Activated CD4-positive, alpha-beta memory T cell treated with anti-CD3 and anti-CD28 coated beads, Interleukin-2, amount 10 ng/mL, durations not matched to agents 7 days and 5 days (primary cell): ENCODE measurements around the gene DEPP1. TPM values are rescaled to one million over a fixed set of nuclear protein-coding genes. Genes with fewer than 3 reads are reported as not detected.
"Not testable (repeated sequence)": the region's sequence is repeated elsewhere in the genome, so short reads cannot be mapped to it uniquely, and the experiment has no call there.

Source experiments
- CTCF ChIA-PET: fragments of 350-600 bp; sonication (Branson Sonifier 250); formaldehyde crosslinking; loops from one replicate; lab custom pipeline; 2021; ENCODE audit warnings: antibody characterized with exemption, inconsistent platforms; lab: Charles Lee
- POLR2A ChIA-PET: fragments of 350-600 bp; sonication (Branson Sonifier 250); formaldehyde crosslinking; loops from one replicate; lab custom pipeline; 2021; ENCODE audit warnings: antibody characterized with exemption; lab: Charles Lee
- DNase-seq: peaks from one replicate; pipeline ENCODE4 v3.0.0-alpha.2; 2020
- H3K27ac Mint-ChIP-seq: one replicate; pipeline ENCODE4 v1.8.0; 2021; ENCODE audit warnings: mild to moderate bottlenecking, mixed read lengths
- H3K27me3 Mint-ChIP-seq: one replicate; pipeline ENCODE4 v1.8.0; 2021; ENCODE audit warnings: mixed read lengths
- H3K36me3 Mint-ChIP-seq: one replicate; pipeline ENCODE4 v1.8.0; 2021; ENCODE audit warnings: low read depth, mixed read lengths
- H3K4me1 Mint-ChIP-seq: one replicate; pipeline ENCODE4 v1.8.0; 2021; ENCODE audit warnings: mixed read lengths
- H3K4me3 Mint-ChIP-seq: one replicate; pipeline ENCODE4 v1.8.0; 2021; ENCODE audit warnings: mild to moderate bottlenecking, mixed read lengths
- H3K9me3 Mint-ChIP-seq: one replicate; pipeline ENCODE4 v1.8.0; 2021; ENCODE audit warnings: mixed read lengths
- total RNA-seq, 2 experiments: library from RNA; stranded (reverse); gene quantifications; one replicate each; pipeline ENCODE4 v1.2.3, GENCODE V29; 2021

Gene DEPP1, protein sequence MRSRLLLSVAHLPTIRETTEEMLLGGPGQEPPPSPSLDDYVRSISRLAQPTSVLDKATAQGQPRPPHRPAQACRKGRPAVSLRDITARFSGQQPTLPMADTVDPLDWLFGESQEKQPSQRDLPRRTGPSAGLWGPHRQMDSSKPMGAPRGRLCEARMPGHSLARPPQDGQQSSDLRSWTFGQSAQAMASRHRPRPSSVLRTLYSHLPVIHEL
- total RNA-seq, result 1 to 10 TPM; 1.2 to 1.9 TPM

DNA sequence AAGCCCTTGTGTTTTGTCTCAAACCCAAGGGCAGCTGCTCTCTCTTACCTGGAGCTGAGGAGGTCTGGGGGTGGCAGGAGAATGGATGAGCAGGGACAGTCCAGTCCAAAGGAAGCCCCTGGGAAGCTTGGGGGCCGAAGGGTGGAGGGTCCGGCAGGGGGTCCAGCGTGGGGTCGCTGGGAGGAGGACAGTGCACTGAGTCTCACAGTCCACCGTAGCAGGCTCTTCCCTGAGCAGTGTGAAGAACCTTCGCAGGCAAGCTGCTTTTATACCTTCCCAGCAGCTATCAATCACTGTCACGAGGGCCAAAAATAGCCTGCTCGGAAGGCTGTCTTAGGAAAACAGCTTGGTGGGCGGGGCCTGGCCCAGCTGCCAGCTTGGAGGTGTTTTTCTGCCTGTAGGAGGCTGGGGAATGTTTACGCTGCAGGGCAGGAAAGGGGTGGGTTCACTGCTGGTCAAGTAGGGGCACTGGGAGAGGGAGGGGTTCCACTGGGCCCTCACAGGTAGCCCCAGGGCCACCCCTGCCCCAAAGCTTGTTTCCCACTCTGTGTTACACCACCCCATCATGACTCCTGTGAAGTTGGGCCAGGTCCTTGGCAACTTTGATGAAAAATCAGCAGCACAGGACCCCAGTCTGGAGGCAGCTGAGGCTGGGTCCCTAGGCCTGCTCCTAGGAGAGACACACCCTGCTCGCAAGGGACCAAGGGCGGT lies at the start of gene DEPP1:
Gene DEPP1 (minus strand): TSS at position 240 of the 711 bp plus-strand sequence. CDS start 779 bp downstream, outside the sequence.
- H3K9me3 Mint-ChIP-seq, result no peaks in the 10 kb centered on the region
- ChIA-PET POLR2A (interaction anchor here (1.4 to 1.6 kb wide), 2 partner anchors 16 to 23 kb away, joined by 3 to 5 read pairs; no protein-coding TSS in a partner anchor), CTCF (interaction anchor here (1.3 kb wide), 1 partner anchor 47 kb away, joined by 3 read pairs; no protein-coding TSS in a partner anchor)
- H3K4me3 Mint-ChIP-seq, result peak within 1 kb of the TSS; percentile 5
- no peak within 1 kb of the TSS for H3K27ac Mint-ChIP-seq
- DNase-seq, result peak; percentile 35
- H3K27me3 Mint-ChIP-seq, result no peaks in the 10 kb centered on the region
- H3K36me3 Mint-ChIP-seq, result no peaks in the 10 kb centered on the region
- H3K4me1 Mint-ChIP-seq, result peaks cover 24% of the 10 kb centered on the region

DNA sequence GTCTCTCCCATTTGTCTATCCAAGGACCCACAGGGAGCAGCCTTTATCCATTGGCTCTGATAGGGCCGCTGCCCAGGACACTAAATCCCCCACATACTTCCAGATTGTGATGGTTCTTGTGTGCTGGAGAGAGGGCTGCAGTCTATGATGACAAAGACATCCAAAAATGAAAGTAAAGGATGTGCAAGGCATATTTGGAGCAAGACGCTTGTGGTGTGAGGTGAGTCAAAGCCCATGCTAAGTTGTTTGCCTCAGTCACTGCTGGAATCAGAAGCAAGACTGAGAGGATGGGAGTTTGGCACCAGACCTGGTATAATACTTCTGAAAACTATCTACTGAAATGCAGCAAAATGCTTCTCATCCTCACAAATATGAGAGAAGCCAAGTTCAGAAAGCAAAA lies 44.8 kb upstream of the DEPP1 start:
- peaks cover 2% of the 10 kb centered on the region for H3K27me3 Mint-ChIP-seq
- ChIA-PET CTCF (no interaction called here), POLR2A (no interaction called here)
- H3K4me1 Mint-ChIP-seq, result no peaks in the 10 kb centered on the region
- H3K27ac Mint-ChIP-seq, result no peak overlapping the region
- H3K36me3 Mint-ChIP-seq, result no peaks in the 10 kb centered on the region
- no peaks in the 10 kb centered on the region for H3K9me3 Mint-ChIP-seq
- no peak for DNase-seq
- no peak overlapping the region for H3K4me3 Mint-ChIP-seq

DNA sequence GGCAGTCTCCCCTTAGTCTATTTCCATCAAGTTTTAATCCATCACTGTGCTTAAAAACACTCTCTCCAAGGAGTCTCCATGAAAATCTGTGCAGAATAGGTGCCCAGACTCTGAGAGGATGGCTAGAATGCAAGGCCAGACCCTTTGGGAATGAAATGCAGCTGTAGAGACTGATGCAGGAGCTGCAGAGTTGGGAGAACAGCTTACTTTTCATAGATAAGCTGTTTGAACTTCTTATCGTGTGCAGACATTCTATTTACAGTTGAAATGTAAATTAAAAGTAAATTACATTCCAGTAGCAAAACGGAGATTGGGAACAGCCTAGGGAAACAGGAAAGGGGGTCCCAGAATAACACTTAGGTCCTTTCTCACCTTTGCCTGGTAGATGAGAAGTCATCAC lies 37.0 kb upstream of the DEPP1 start:
- Mint-ChIP-seq H3K4me3 (no peak overlapping the region), H3K4me1 (no peaks in the 10 kb centered on the region), H3K36me3 (no peaks in the 10 kb centered on the region), H3K27ac (no peak overlapping the region), H3K27me3 (peaks cover 4% of the 10 kb centered on the region), H3K9me3 (no peaks in the 10 kb centered on the region)
- POLR2A ChIA-PET, result no interaction called here
- no peak for DNase-seq
- CTCF ChIA-PET, result no interaction called here

DNA sequence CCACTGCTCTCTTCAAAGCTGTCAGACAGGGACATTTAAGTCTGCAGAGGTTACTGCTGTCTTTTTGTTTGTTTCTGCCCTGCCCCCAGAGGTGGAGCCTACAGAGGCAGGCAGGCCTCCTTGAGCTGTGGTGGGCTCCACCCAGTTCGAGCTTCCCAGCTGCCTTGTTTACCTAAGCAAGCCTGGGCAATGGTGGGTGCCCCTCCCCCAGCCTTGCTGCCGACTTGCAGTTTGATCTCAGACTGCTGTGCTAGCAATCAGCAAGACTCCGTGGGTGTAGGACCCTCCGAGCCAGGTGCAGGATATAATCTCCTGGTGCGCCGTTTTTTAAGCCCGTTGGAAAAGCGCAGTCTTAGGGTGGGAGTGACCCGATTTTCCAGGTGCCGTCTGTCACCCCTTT lies 35.9 kb upstream of the DEPP1 start:
- H3K4me1 Mint-ChIP-seq, H3K4me3 Mint-ChIP-seq, CTCF ChIA-PET, DNase-seq, H3K27ac Mint-ChIP-seq, POLR2A ChIA-PET, H3K36me3 Mint-ChIP-seq, H3K9me3 Mint-ChIP-seq, H3K27me3 Mint-ChIP-seq: not testable (repeated sequence)

DNA sequence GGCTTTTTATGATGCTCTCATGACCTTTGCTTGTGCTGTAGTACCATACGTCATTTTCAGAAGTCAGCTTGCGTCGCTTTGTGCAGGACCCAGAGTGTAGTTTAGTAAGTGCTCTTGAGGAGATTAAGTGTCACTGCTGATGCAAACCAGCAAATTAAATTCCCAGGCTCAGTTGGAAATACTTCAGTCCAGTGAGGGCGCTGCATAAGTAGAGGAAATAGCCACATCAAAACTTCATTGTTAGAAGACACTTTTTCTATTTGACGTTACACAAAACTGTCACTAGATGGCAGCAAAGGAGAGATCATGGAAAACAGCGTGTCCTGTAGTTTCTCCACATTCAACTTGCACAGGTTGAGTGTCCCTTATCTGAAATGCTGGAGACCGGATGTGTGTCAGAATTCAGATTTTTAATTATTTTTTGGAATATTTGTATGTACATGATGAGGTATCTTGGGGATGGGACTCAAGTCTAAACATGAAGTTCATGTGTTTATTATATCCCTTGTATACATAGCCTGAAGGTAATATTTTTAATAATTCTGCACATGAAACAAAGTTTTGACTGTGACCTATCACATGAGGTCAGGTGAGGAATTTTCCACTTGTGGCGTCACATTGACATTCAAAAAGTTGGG lies 30.0 kb upstream of the DEPP1 start:
- Mint-ChIP-seq H3K36me3 (peaks cover 21% of the 10 kb centered on the region), H3K27me3 (peaks cover 4% of the 10 kb centered on the region), H3K27ac (no peak overlapping the region), H3K4me1 (peaks cover 5% of the 10 kb centered on the region), H3K4me3 (no peak overlapping the region), H3K9me3 (peaks cover 10% of the 10 kb centered on the region)
- ChIA-PET CTCF (interaction anchor here (1.1 to 1.4 kb wide), 2 partner anchors 75 to 226 kb away, joined by 3 to 5 read pairs; no protein-coding TSS in a partner anchor), POLR2A (no interaction called here)
- no peak for DNase-seq

DNA sequence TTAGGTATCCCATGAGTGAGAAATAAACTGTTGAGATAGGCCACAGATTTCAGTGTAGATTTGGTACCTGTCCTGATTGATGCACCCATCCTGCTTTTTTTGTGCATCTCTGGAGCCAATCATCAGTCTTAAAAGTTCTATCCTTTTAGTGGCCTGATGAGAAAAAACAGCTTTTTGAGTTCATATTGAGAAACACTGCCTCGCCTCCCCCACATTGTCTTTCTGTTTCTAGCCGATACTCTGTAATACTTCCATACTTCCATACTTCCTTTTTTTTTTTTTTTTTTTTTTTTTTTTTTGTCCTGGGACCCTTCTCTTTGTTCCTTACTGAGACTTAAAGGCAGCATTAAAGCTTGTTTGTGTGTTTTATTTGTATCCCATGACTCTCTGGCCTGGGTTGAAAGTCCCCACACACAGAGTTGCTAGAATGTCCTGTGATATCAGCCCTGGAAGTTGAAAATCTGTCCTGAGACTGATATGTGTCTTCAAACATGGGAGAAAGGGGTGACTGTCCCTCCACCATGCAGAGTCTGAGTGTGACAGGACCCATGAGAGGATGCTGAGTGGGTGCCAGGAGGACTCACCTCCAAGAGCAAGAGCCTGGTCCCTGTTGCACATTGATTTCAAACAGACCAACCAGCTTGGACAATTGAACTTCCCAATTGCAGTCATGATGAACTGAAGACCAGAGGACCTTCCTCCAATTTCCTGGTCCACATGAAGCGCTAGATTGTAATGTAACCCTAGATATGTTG lies 27.8 kb upstream of the DEPP1 start:
- ChIA-PET POLR2A (no interaction called here), CTCF (interaction anchor here (0.5 to 0.6 kb wide), 2 partner anchors 132 to 954 kb away, joined by 3 read pairs; no protein-coding TSS in a partner anchor)
- DNase-seq, result no peak
- Mint-ChIP-seq H3K27me3 (no peaks in the 10 kb centered on the region), H3K4me3 (no peak overlapping the region), H3K9me3 (peaks cover 22% of the 10 kb centered on the region), H3K36me3 (peaks cover 37% of the 10 kb centered on the region), H3K4me1 (peaks cover 22% of the 10 kb centered on the region), H3K27ac (no peak overlapping the region)

DNA sequence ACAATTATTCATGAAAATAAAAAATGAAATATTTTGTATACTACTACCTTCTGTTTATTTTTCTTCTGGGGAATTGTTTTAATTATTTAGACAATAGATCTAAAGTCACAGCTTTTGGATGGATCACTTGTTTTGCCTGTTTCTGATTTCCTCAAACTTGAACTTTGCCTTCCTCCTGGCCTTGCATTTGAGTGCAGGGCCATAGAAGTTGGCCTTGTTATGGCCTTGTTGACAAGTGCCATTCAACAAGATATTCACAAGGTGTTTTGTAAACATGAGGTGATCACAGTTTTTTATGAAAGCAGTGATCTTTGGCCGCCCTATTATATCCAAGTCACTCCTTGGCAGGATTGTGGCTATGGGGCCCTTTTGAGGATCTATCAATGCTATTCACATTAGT lies 26.7 kb upstream of the DEPP1 start:
- ChIA-PET POLR2A (no interaction called here), CTCF (no interaction called here)
- DNase-seq, result no peak
- Mint-ChIP-seq H3K9me3 (peaks cover 22% of the 10 kb centered on the region), H3K4me3 (no peak overlapping the region), H3K4me1 (peaks cover 28% of the 10 kb centered on the region), H3K27me3 (no peaks in the 10 kb centered on the region), H3K27ac (no peak overlapping the region), H3K36me3 (peaks cover 37% of the 10 kb centered on the region)

DNA sequence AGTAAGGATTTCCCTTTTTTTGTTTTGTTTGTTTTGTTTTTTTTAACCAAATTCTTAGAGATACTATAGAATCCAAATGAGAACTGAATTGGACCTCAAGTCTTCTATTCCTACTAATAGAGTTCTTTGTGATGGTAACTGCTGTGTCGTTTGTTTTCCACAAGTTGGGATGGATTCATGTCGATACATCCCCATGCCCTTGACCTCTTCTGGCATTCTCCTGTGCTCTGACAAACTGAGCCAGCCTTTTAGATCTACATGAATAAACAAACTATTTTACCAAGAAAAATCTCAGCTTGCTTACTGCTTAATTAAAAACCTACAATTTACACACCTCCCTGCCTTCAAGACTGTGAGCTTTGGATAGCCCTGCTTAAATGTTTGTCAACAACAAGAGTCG lies 26.1 kb upstream of the DEPP1 start:
- peaks cover 34% of the 10 kb centered on the region for H3K4me1 Mint-ChIP-seq
- H3K27ac Mint-ChIP-seq, result no peak overlapping the region
- peaks cover 37% of the 10 kb centered on the region for H3K36me3 Mint-ChIP-seq
- ChIA-PET CTCF (interaction anchor here (1.0 to 1.4 kb wide), 2 partner anchors 30 to 72 kb away, joined by 3 read pairs; no protein-coding TSS in a partner anchor), POLR2A (no interaction called here)
- H3K4me3 Mint-ChIP-seq, result no peak overlapping the region
- no peak for DNase-seq
- H3K9me3 Mint-ChIP-seq, result peaks cover 22% of the 10 kb centered on the region
- peaks cover 1% of the 10 kb centered on the region for H3K27me3 Mint-ChIP-seq

DNA sequence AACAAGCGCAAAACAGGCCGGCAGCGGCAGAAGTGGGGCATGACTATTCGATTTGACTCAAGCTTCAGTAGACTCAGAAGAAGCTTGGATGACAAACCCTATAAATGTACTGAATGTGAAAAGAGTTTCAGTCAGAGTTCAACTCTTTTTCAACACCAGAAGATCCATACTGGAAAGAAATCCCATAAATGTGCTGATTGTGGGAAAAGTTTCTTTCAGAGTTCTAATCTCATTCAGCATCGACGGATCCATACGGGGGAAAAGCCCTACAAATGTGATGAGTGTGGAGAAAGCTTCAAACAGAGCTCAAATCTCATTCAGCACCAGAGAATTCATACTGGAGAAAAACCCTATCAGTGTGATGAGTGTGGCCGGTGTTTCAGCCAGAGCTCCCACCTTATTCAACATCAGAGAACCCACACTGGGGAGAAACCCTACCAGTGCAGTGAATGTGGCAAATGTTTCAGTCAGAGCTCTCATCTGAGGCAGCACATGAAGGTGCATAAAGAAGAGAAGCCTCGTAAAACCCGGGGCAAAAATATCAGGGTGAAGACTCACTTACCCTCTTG lies 24.9 kb upstream of the DEPP1 start:
- peaks cover 35% of the 10 kb centered on the region for H3K4me1 Mint-ChIP-seq
- peaks cover 3% of the 10 kb centered on the region for H3K27me3 Mint-ChIP-seq
- no peak overlapping the region for H3K4me3 Mint-ChIP-seq
- no peak for DNase-seq
- peaks cover 22% of the 10 kb centered on the region for H3K9me3 Mint-ChIP-seq
- H3K36me3 Mint-ChIP-seq, result peaks cover 37% of the 10 kb centered on the region
- CTCF ChIA-PET, result interaction anchor here (1.0 to 1.4 kb wide), 2 partner anchors 29 to 70 kb away, joined by 3 read pairs; no protein-coding TSS in a partner anchor
- no peak overlapping the region for H3K27ac Mint-ChIP-seq
- POLR2A ChIA-PET, result interaction anchor here (1.2 kb wide), 1 partner anchor 9 kb away, joined by 3 read pairs; no protein-coding TSS in a partner anchor

DNA sequence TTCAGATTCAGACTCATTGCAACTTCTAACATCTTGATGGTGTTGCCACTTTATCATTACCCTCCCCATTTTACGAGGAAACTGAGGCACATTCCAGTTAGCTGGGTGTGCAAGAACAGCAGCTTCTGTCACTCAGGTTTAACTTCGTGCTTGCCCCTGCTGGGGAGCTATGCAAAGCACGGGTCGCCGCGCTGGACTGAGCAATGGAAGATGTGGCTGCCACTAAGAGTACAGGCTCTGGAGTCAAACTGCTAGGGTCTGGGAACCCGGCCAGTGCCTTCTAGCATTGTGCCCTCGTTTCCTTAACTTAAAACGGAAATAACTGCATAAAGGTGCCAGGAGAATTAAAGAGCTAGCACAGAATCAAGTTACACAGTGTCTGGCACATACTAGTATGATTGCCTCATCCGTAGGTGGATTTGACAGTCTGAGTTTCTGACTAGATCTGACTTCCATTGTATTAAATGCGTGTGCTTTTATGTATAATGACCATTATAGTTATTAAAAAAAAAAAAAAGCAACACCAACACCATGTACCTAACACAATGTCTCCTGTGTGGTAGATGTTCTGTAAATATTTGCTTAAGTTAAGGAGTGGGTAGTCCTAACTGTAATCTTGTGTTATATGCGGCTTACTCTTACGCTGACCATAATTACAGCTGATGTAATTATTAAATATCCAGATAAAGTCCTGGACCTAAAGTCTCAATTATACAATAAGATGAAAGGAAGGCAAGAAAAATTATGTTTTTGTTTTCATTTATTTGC lies 23.0 kb upstream of the DEPP1 start:
- POLR2A ChIA-PET, result interaction anchor here (0.9 to 1.5 kb wide), 4 partner anchors 9 to 420 kb away, joined by 3 to 6 read pairs (median 4); partner anchors contain the start of gene DEPP1
- peaks cover 22% of the 10 kb centered on the region for H3K9me3 Mint-ChIP-seq

DNA sequence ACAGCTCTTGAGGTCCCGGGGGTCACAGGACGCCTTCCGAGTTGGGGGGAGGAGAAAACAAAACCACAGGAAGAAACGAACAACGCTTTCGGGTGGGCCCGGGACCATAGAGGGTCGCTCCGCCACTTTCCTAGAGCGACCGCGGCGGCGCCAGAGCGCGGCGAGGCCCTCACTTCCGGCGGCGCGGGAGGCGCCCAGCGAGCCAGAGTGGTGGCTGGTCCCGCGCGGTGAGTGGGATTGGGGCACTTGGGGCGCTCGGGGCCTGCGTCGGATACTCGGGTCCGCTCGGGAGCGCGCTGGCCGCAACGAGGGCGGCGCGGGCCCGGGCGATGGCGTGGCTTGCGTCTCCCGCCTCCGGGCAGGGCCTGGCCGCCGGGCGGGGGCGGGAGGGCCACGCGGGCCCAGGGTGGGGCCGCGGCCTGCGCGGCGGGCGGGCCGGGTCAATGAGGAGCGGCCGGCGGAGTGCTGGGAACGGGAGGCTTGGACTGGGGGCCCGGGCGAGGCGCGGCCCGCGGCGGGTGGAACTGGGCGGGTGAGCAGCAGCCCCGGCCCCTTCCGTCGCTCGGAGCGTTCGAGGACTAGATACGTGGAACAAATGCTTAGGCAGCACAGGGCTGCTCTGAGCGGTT lies 22.3 kb upstream of the DEPP1 start, which contains the start of gene ZNF22:
Gene ZNF22 (plus strand): TSS at position 172 of the 629 bp plus-strand sequence. CDS start 2,446 bp downstream, outside the sequence.
- POLR2A ChIA-PET, result interaction anchor here (0.7 to 1.5 kb wide), 5 partner anchors 8 to 421 kb away, joined by 3 to 6 read pairs (median 3); partner anchors contain the start of gene DEPP1
- DNase-seq, result peak; percentile 67
- Mint-ChIP-seq H3K27me3 (peaks cover 10% of the 10 kb centered on the region), H3K4me1 (peaks cover 47% of the 10 kb centered on the region), H3K27ac (peak within 1 kb of the TSS; percentile 87), H3K36me3 (peaks cover 37% of the 10 kb centered on the region), H3K4me3 (peak within 1 kb of the TSS; percentile 90), H3K9me3 (peaks cover 22% of the 10 kb centered on the region)
- CTCF ChIA-PET, result interaction anchor here (1.4 kb wide), 1 partner anchor 68 kb away, joined by 4 read pairs; no protein-coding TSS in a partner anchor

More for the DNA sequence above, 23.0 kb upstream of the DEPP1 start:
- peak overlapping the region; percentile 87 for H3K27ac Mint-ChIP-seq
- peaks cover 40% of the 10 kb centered on the region for H3K4me1 Mint-ChIP-seq
- peaks cover 10% of the 10 kb centered on the region for H3K27me3 Mint-ChIP-seq
- peak; percentile 63 for DNase-seq
- CTCF ChIA-PET, result no interaction called here
- peaks cover 37% of the 10 kb centered on the region for H3K36me3 Mint-ChIP-seq
- H3K4me3 Mint-ChIP-seq, result peak overlapping the region; percentile 90
